ENCODE measurements around the gene PNMA8A.

DNA sequence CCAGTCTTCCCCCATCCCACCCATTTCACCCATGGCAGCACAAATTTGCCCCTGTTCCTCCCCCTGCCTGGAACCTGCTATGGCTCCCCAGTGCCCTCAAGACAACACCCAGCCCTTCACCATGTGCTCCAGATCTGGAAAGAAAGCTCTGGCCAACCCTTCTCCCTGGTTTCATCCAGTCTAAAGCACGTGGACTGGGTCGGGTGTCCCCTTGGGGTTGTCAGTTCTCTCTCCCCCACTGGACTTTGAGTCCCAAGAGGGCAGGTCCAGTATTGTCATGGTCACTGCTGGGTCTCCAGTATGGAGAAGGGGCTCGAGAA lies 43.9 kb upstream of the PNMA8A start:
- no peak for TF ChIP-seq EZH2phosphoT487 (IDR thresholded peaks at IDR 0.05; ENCODE audit: low read depth)
- TF ChIP-seq, protein P1, sequence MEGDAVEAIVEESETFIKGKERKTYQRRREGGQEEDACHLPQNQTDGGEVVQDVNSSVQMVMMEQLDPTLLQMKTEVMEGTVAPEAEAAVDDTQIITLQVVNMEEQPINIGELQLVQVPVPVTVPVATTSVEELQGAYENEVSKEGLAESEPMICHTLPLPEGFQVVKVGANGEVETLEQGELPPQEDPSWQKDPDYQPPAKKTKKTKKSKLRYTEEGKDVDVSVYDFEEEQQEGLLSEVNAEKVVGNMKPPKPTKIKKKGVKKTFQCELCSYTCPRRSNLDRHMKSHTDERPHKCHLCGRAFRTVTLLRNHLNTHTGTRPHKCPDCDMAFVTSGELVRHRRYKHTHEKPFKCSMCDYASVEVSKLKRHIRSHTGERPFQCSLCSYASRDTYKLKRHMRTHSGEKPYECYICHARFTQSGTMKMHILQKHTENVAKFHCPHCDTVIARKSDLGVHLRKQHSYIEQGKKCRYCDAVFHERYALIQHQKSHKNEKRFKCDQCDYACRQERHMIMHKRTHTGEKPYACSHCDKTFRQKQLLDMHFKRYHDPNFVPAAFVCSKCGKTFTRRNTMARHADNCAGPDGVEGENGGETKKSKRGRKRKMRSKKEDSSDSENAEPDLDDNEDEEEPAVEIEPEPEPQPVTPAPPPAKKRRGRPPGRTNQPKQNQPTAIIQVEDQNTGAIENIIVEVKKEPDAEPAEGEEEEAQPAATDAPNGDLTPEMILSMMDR (IDR thresholded peaks at IDR 0.05; ENCODE audit: low read depth, low read length), result no peak

Measured in OCI-LY3 (cell line).